ENCODE data around the gene TBC1D10A. TPM values are rescaled to one million over a fixed set of nuclear protein-coding genes. Genes with fewer than 3 reads are reported as not detected.

The TBC1D10A gene
- total RNA-seq, 2 experiments from 2014 or later: 38.9 to 41.8 TPM

DNA sequence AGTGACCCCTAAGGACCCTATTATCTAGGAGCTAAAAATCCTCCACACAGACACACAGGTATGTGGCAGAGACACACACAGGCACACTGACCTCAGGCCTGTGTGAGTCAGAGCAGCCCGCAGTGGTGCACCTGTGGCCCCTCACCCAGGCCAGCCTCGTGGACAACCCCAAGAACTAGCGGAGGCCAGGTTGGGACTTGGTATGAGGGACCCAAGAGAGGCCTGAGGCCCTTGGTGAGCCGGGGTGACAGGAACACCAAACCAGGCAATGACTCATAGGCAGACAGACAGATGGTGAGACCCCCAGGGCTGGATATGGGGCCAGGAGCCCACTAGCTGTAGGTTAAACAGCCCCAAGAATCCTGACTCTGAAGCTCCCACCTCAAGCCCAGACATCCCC, 43.4 kb downstream of the TBC1D10A start:
- Mint-ChIP-seq H3K4me1 (ENCODE audit: low read depth) (peaks cover 36% of the 10 kb centered on the region), H3K27ac (no peak overlapping the region), H3K9me3 (no peaks in the 10 kb centered on the region), H3K4me3 (no peak overlapping the region), H3K27me3 (no peaks in the 10 kb centered on the region), H3K36me3 (ENCODE audit: low read depth) (peaks cover 25% of the 10 kb centered on the region)
- Histone ChIP-seq H3K4me3 (ENCODE audit: low read length) (no peak overlapping the region), H3K36me3 (ENCODE audit: insufficient read depth, low read length) (peaks cover 13% of the 10 kb centered on the region), H3K9me3 (ENCODE audit: control insufficient read depth in 1 of 2, insufficient read depth in 1 of 2, low read length in 2 of 2) (no peaks in the 10 kb centered on the region), H3K4me1 (ENCODE audit: insufficient read depth, low read length) (peaks cover 52% of the 10 kb centered on the region), H3K27me3 (ENCODE audit: control insufficient read depth in 1 of 2, insufficient read depth in 2 of 2, low read length in 2 of 2) (no peaks in the 10 kb centered on the region), H3K27ac (ENCODE audit: low read depth in 1 of 2, low read length in 2 of 2) (no peak overlapping the region)
- intact Hi-C loops (cut with DNase I, micrococcal nuclease): no loop called here
- ChIA-PET POLR2A (interaction anchor here (1.3 to 1.6 kb wide), 2 partner anchors 20 to 141 kb away, joined by 4 to 5 read pairs; no protein-coding TSS in a partner anchor), CTCF (interaction anchor here (1.4 kb wide), 1 partner anchor 104 kb away, joined by 4 read pairs; the partner anchor contains the start of gene RNF215)
- DNase-seq: no peak
- no peak for ATAC-seq (ENCODE audit: poor library complexity)
- TF ChIP-seq, protein P1, sequence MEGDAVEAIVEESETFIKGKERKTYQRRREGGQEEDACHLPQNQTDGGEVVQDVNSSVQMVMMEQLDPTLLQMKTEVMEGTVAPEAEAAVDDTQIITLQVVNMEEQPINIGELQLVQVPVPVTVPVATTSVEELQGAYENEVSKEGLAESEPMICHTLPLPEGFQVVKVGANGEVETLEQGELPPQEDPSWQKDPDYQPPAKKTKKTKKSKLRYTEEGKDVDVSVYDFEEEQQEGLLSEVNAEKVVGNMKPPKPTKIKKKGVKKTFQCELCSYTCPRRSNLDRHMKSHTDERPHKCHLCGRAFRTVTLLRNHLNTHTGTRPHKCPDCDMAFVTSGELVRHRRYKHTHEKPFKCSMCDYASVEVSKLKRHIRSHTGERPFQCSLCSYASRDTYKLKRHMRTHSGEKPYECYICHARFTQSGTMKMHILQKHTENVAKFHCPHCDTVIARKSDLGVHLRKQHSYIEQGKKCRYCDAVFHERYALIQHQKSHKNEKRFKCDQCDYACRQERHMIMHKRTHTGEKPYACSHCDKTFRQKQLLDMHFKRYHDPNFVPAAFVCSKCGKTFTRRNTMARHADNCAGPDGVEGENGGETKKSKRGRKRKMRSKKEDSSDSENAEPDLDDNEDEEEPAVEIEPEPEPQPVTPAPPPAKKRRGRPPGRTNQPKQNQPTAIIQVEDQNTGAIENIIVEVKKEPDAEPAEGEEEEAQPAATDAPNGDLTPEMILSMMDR (IDR thresholded peaks at IDR 0.05): no peak

DNA sequence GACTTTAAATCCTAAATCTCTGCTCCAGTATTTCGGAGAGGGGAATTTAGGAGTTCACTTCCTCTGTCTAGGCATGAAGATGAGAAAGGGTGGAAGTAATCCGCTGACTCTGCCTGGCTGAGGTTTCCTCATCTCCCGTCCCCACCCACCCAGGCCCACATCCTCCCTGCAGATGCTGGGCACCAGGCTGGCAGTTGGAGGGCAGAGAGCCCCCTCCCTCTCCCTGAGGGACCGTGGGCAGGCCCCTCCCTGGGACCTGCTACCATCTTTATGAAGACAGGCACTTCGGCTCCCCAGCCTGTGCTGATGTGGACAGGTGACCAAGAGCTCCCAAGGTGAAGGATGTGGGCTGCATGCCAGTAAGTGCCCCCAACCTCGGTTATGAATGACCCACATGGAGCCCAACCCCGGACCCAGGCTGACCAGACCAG, 44.1 kb downstream of the TBC1D10A start:
- no peak overlapping the region for H3K4me3 ChIP-seq (ENCODE audit: low read length)
- H3K36me3 ChIP-seq (ENCODE audit: insufficient read depth, low read length): peaks cover 13% of the 10 kb centered on the region
- ATAC-seq (ENCODE audit: poor library complexity) (no peak), DNase-seq (peak in 3 of 14 experiments; percentile 39 to 48 (median 43))
- no peak overlapping the region for H3K27ac Mint-ChIP-seq
- H3K4me1 Mint-ChIP-seq (ENCODE audit: low read depth): peaks cover 36% of the 10 kb centered on the region
- ChIA-PET POLR2A (interaction anchor here (1.3 to 1.6 kb wide), 2 partner anchors 19 to 141 kb away, joined by 4 to 5 read pairs; no protein-coding TSS in a partner anchor), CTCF (interaction anchor here (1.4 kb wide), 1 partner anchor 105 kb away, joined by 4 read pairs; the partner anchor contains the start of gene RNF215)
- no peaks in the 10 kb centered on the region for H3K9me3 ChIP-seq (ENCODE audit: control insufficient read depth in 1 of 2, insufficient read depth in 1 of 2, low read length in 2 of 2)
- TF ChIP-seq, protein P1 (IDR thresholded peaks at IDR 0.05): no peak
- H3K9me3 Mint-ChIP-seq: no peaks in the 10 kb centered on the region
- H3K4me1 ChIP-seq (ENCODE audit: insufficient read depth, low read length): peaks cover 45% of the 10 kb centered on the region
- no peak overlapping the region for H3K4me3 Mint-ChIP-seq
- intact Hi-C loops (cut with DNase I, micrococcal nuclease): no loop called here
- H3K27ac ChIP-seq (ENCODE audit: low read depth in 1 of 2, low read length in 2 of 2): no peak overlapping the region
- no peaks in the 10 kb centered on the region for H3K27me3 Mint-ChIP-seq
- peaks cover 17% of the 10 kb centered on the region for H3K36me3 Mint-ChIP-seq (ENCODE audit: low read depth)
- H3K27me3 ChIP-seq (ENCODE audit: control insufficient read depth in 1 of 2, insufficient read depth in 2 of 2, low read length in 2 of 2): no peaks in the 10 kb centered on the region

DNA sequence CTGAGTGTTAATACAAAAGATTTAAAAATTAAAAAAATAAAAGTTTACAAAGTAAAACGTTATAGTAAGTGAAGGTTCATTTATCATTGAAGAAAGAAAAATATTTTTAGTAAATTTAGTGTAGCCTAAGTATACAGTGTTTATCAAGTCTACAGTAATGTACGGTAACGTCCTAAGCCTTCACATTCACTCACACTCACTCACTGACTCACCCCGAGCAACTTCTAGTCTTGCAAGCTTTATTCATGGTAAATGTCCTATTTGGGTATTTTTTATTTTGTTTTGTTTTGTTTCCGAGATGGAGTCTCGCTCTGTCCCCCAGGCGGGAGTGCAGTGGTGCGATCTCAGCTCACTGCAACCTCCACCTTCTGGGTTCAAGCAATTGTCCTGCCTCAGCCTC, 46.2 kb downstream of the TBC1D10A start:
- TF ChIP-seq, protein P1 (IDR thresholded peaks at IDR 0.05): no peak
- Histone ChIP-seq H3K4me3 (ENCODE audit: low read length) (no peak overlapping the region), H3K36me3 (ENCODE audit: insufficient read depth, low read length) (peaks cover 8% of the 10 kb centered on the region), H3K4me1 (ENCODE audit: insufficient read depth, low read length) (peaks cover 45% of the 10 kb centered on the region), H3K27me3 (ENCODE audit: control insufficient read depth in 1 of 2, insufficient read depth in 2 of 2, low read length in 2 of 2) (no peaks in the 10 kb centered on the region), H3K27ac (ENCODE audit: low read depth in 1 of 2, low read length in 2 of 2) (no peak overlapping the region), H3K9me3 (ENCODE audit: control insufficient read depth in 1 of 2, insufficient read depth in 1 of 2, low read length in 2 of 2) (no peaks in the 10 kb centered on the region)
- Mint-ChIP-seq H3K36me3 (ENCODE audit: low read depth) (peaks cover 12% of the 10 kb centered on the region), H3K9me3 (no peaks in the 10 kb centered on the region), H3K4me3 (no peak overlapping the region), H3K27ac (no peak overlapping the region), H3K27me3 (no peaks in the 10 kb centered on the region), H3K4me1 (ENCODE audit: low read depth) (peaks cover 37% of the 10 kb centered on the region)
- ChIA-PET CTCF (interaction anchor here (0.8 to 2.2 kb wide), 2 partner anchors 10 to 17 kb away, joined by 4 to 7 read pairs; no protein-coding TSS in a partner anchor), POLR2A (interaction anchor here (0.8 to 1.8 kb wide), 5 partner anchors 8 to 143 kb away, joined by 3 to 5 read pairs (median 3); partner anchors contain the start of genes CASTOR1, CCDC157, SF3A1 and TBC1D10A)
- DNase-seq: no peak
- ATAC-seq (ENCODE audit: poor library complexity): no peak
- intact Hi-C loops (cut with DNase I, micrococcal nuclease): no loop called here

Data from CD4-positive, alpha-beta T cell (primary cell).